Activated CD8-positive, alpha-beta T cell treated with anti-CD3 and anti-CD28 coated beads for 36 hours (primary cell): ENCODE measurements around the gene ADD2. TPM values are rescaled to one million over a fixed set of nuclear protein-coding genes. Genes with fewer than 3 reads are reported as not detected.

Experiments
- ATAC-seq: fragments of 200-7000 bp; cut with Tn5 transposase; one replicate; pipeline ENCODE4 v1.10.0; 2021; ENCODE audit warnings: mild to moderate bottlenecking, moderate library complexity
- CTCF ChIA-PET: fragments of 350-600 bp; sonication (Branson Sonifier 250); formaldehyde crosslinking; loops from one replicate; lab custom pipeline; 2021; ENCODE audit warnings: antibody characterized with exemption; lab: Charles Lee
- POLR2A ChIA-PET: fragments of 350-600 bp; sonication (Branson Sonifier 250); formaldehyde crosslinking; loops from one replicate; lab custom pipeline; 2021; ENCODE audit warnings: antibody characterized with exemption; lab: Charles Lee
- DNase-seq: peaks from one replicate; pipeline ENCODE4 v3.0.0-alpha.2; 2020
- H3K27ac Mint-ChIP-seq: one replicate; pipeline ENCODE4 v1.8.0; 2021; ENCODE audit warnings: mild to moderate bottlenecking, mixed read lengths
- H3K27me3 Mint-ChIP-seq: one replicate; pipeline ENCODE4 v1.8.0; 2021; ENCODE audit warnings: mixed read lengths
- H3K36me3 Mint-ChIP-seq: one replicate; pipeline ENCODE4 v1.8.0; 2021; ENCODE audit warnings: low read depth, mixed read lengths
- H3K4me1 Mint-ChIP-seq: one replicate; pipeline ENCODE4 v1.8.0; 2021; ENCODE audit warnings: low read depth, mixed read lengths
- H3K4me3 Mint-ChIP-seq: one replicate; pipeline ENCODE4 v1.8.0; 2021; ENCODE audit warnings: mild to moderate bottlenecking, moderate library complexity, mixed read lengths
- H3K9me3 Mint-ChIP-seq: one replicate; pipeline ENCODE4 v1.8.0; 2021; ENCODE audit warnings: mixed read lengths
- CTCF ChIP-seq: fragments of 200-600 bp; IDR thresholded peaks from one replicate; pipeline ENCODE4 v1.8.0; 2022; ENCODE audit warnings: antibody characterized with exemption, mild to moderate bottlenecking
- intact Hi-C: fragments of 100-400 bp; cut with micrococcal nuclease; formaldehyde crosslinking; loops from one replicate; pipeline ENCODE4 v1.10.0; 2022
- total RNA-seq, 2 experiments: library from RNA; stranded (reverse); gene quantifications; one replicate each; pipeline ENCODE4 v1.2.3, GENCODE V29; 2021

ADD2 gene
- total RNA-seq, 2 experiments from 2014 or later = 24.5 to 26.3 TPM

GRCh38 chr2:70676301-70677035 lies 91.5 kb downstream of the ADD2 start:
- DNase-seq (no peak), ATAC-seq (no peak)
- POLR2A ChIA-PET = interaction anchor here (0.6 kb wide), 1 partner anchor 181 kb away, joined by 3 read pairs; no protein-coding TSS in a partner anchor
- CTCF ChIA-PET = interaction anchor here (1.0 kb wide), 1 partner anchor 29 kb away, joined by 4 read pairs; no protein-coding TSS in a partner anchor
- Mint-ChIP-seq H3K27ac (no peak overlapping the region), H3K4me1 (no peaks in the 10 kb centered on the region), H3K27me3 (no peaks in the 10 kb centered on the region), H3K4me3 (no peak overlapping the region), H3K36me3 (no peaks in the 10 kb centered on the region), H3K9me3 (no peaks in the 10 kb centered on the region)
- intact Hi-C loops = no loop called here
- no peak for TF ChIP-seq CTCF

GRCh38 chr2:70675862-70676261 lies 92.1 kb downstream of the ADD2 start:
- ATAC-seq (no peak), DNase-seq (no peak)
- H3K4me3 Mint-ChIP-seq = no peak overlapping the region
- intact Hi-C loops = no loop called here
- ChIA-PET POLR2A (no interaction called here), CTCF (no interaction called here)
- H3K9me3 Mint-ChIP-seq = no peaks in the 10 kb centered on the region
- no peaks in the 10 kb centered on the region for H3K36me3 Mint-ChIP-seq
- H3K4me1 Mint-ChIP-seq = no peaks in the 10 kb centered on the region
- H3K27ac Mint-ChIP-seq = no peak overlapping the region
- H3K27me3 Mint-ChIP-seq = no peaks in the 10 kb centered on the region
- TF ChIP-seq CTCF = no peak

GRCh38 chr2:70674636-70675430 lies 93.2 kb downstream of the ADD2 start:
- H3K27me3 Mint-ChIP-seq = no peaks in the 10 kb centered on the region
- no peak for ATAC-seq
- ChIA-PET POLR2A (interaction anchor here (1.0 kb wide), 1 partner anchor 11 kb away, joined by 3 read pairs; no protein-coding TSS in a partner anchor), CTCF (interaction anchor here (1.3 kb wide), 1 partner anchor 197 kb away, joined by 3 read pairs; no protein-coding TSS in a partner anchor)
- TF ChIP-seq CTCF = no peak
- no peaks in the 10 kb centered on the region for H3K36me3 Mint-ChIP-seq
- no peak overlapping the region for H3K4me3 Mint-ChIP-seq
- H3K27ac Mint-ChIP-seq = no peak overlapping the region
- no peaks in the 10 kb centered on the region for H3K4me1 Mint-ChIP-seq
- H3K9me3 Mint-ChIP-seq = no peaks in the 10 kb centered on the region
- no peak for DNase-seq
- intact Hi-C loops = no loop called here

- DNase-seq (no peak), ATAC-seq (no peak)
- no peaks in the 10 kb centered on the region for H3K9me3 Mint-ChIP-seq
- no peak overlapping the region for H3K4me3 Mint-ChIP-seq
- no peak for TF ChIP-seq CTCF
- no peaks in the 10 kb centered on the region for H3K27me3 Mint-ChIP-seq
- no peaks in the 10 kb centered on the region for H3K4me1 Mint-ChIP-seq
- CTCF ChIA-PET = no interaction called here
- H3K27ac Mint-ChIP-seq = no peak overlapping the region
- POLR2A ChIA-PET = no interaction called here
- intact Hi-C loops = no loop called here
- no peaks in the 10 kb centered on the region for H3K36me3 Mint-ChIP-seq
Observed at GRCh38 chr2:70673041-70673647, 94.9 kb downstream of the ADD2 start.
